ENCODE results near the gene REEP1.
A peak's percentile ranks its signal among the peaks of the same experiment; 100 is the strongest.

DNA sequence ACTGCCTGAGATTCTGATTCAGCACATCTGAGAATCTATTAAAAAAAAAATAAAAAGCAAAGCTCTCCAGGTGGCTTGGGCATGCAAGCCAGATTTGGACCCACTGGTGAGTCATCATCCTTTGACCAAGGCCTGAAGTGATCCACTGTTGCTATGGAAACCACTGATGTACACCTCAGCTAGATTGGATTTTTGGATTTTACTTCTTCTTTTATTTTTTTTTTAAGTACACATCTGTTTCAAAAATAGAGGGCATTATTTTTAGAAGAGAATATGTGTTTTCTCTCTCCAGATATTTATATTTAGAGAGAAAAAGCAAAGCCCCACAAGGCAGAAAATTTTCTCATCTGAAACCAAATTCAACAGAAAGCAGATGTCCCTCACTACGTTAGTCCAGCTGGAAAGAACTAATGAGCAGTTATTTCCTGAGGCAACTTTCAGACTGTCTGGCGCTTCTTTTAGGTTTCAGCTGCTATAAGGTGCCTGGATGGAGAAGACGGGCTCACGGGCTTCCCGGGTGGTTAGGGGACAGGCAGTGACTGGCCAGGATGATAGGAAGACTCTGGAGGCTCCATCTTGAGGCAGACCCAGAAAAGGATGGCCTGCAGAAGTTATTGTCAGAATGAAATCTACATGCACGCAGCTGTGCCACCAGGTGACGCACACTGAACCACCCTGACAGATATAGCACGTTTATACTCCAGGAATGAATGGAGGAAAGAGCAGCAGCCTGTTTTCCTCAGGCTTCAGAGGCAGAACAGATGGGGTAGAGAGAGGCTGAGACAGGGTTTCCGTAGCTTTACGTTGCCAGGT, 87.6 kb downstream of the REEP1 start:
- TF ChIP-seq, protein P1, sequence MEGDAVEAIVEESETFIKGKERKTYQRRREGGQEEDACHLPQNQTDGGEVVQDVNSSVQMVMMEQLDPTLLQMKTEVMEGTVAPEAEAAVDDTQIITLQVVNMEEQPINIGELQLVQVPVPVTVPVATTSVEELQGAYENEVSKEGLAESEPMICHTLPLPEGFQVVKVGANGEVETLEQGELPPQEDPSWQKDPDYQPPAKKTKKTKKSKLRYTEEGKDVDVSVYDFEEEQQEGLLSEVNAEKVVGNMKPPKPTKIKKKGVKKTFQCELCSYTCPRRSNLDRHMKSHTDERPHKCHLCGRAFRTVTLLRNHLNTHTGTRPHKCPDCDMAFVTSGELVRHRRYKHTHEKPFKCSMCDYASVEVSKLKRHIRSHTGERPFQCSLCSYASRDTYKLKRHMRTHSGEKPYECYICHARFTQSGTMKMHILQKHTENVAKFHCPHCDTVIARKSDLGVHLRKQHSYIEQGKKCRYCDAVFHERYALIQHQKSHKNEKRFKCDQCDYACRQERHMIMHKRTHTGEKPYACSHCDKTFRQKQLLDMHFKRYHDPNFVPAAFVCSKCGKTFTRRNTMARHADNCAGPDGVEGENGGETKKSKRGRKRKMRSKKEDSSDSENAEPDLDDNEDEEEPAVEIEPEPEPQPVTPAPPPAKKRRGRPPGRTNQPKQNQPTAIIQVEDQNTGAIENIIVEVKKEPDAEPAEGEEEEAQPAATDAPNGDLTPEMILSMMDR (IDR thresholded peaks at IDR 0.05; ENCODE audit: insufficient read depth, low read length, poor library complexity, severe bottlenecking), result peak; percentile 37
- TF ChIP-seq EZH2phosphoT487 (conservative IDR thresholded peaks at IDR 0.05; ENCODE audit: low read length), result no peak
